Transverse colon (tissue), 3 donors: ENCODE results near the gene FAAH.

Experiments
- CTCF ChIP-seq, 5 experiments: fragments of 200-600 bp in 3 of 5; fragments of 450-650 bp in 2 of 5; sonication (generic) in 3 of 5; IDR thresholded peaks; 1 replicate in 2 of 5; 2 replicates in 3 of 5; pipeline ENCODE4 v1.5.1; 2016 to 2017; ENCODE audit warnings: antibody characterized with exemption in 5 of 5, inconsistent platforms in 3 of 5, mild to moderate bottlenecking in 2 of 5, moderate library complexity in 1 of 5
- POLR2A ChIP-seq: fragments of 450-650 bp; IDR thresholded peaks from one replicate; pipeline ENCODE4 v1.6.1; 2016; ENCODE audit warnings: antibody characterized with exemption, mild to moderate bottlenecking, moderate library complexity

GRCh38 chr1:46372431-46372830, 21.7 kb upstream of the FAAH start:
- TF ChIP-seq CTCF (IDR thresholded peaks at IDR 0.05) = no peak
- no peak for TF ChIP-seq POLR2A
